H1 (cell line): Measurements from ENCODE around the gene EPM2A. TPM values are rescaled to one million over a fixed set of nuclear protein-coding genes. Genes with fewer than 3 reads are reported as not detected.

ENCODE experiments used
- ATF3 ChIP-seq: IDR thresholded peaks from 2 replicates; pipeline ENCODE4 v1.6.1; 2011; ENCODE audit warnings: low read depth, mild to moderate bottlenecking, low read length; ENCODE audit not compliant: insufficient read depth
- CBX5 ChIP-seq: fragments of 300-800, 300-1000 bp; sonication (generic); IDR thresholded peaks from 2 replicates; pipeline ENCODE4 v1.7.1; 2016; ENCODE audit warnings: antibody characterized with exemption, low read length, low read depth
- EZH2 ChIP-seq: fragments of 200-600 bp; sonication (generic); IDR thresholded peaks from 2 replicates; pipeline ENCODE4 v1.7.1; 2012; ENCODE audit warnings: low read depth, mild to moderate bottlenecking, moderate library complexity, low read length, inconsistent platforms; ENCODE audit not compliant: severe bottlenecking
- PHF8 ChIP-seq: fragments of 200-600 bp; sonication (generic); conservative IDR thresholded peaks from 2 replicates; pipeline ENCODE4 v1.7.1; 2012; ENCODE audit warnings: low read depth, mild to moderate bottlenecking, inconsistent platforms, low read length, moderate library complexity
- POLR2A ChIP-seq, 2 experiments: IDR thresholded peaks; 1 replicate in 1 of 2; 2 replicates in 1 of 2; pipeline ENCODE4 v1.6.1; 2011; ENCODE audit warnings: low read depth in 2 of 2, low read length in 2 of 2, mild to moderate bottlenecking in 2 of 2; ENCODE audit errors: control extremely low read depth in 1 of 2
- RBBP5 ChIP-seq: IDR thresholded peaks from 2 replicates; pipeline ENCODE4 v1.7.1; 2012; ENCODE audit warnings: low read depth, mild to moderate bottlenecking, inconsistent platforms, low read length, moderate library complexity, borderline replicate concordance
- SIN3A ChIP-seq, 2 experiments: IDR thresholded peaks in 1 of 2; conservative IDR thresholded peaks in 1 of 2; 2 replicates each; pipeline ENCODE4 v1.6.1; 2011 to 2012; ENCODE audit warnings: low read length in 2 of 2, improper control_type of control experiment in 1 of 2, low read depth in 1 of 2, mild to moderate bottlenecking in 1 of 2
- polyA plus RNA-seq, 7 experiments: library from polyadenylated mRNA; depleted of rRNA in 3 of 7; stranded (reverse) in 5 of 7; unstranded in 2 of 7; fragments of >200 nt in 5 of 7; fragments of 200-250 nt in 2 of 7; gene quantifications; 1 replicate in 5 of 7; 2 replicates in 1 of 7; 4 replicates in 1 of 7; pipeline versions ENCODE4 v1.2.1 to v1.2.3, GENCODE V29; 2011 to 2013; ENCODE audit warnings: missing spikeins in 2 of 7, mixed read lengths in 2 of 7
- small RNA-seq: library from polyadenylated mRNA; stranded (forward); fragments of <200 nt; extraction: miRNeasy Mini kit (QIAGEN cat#:217004); gene quantifications from one replicate; pipeline ENCODE3, GENCODE V24; 2013; ENCODE audit not compliant: insufficient read depth
- total RNA-seq: library from RNA; stranded (reverse); fragmentation: NEBNext Ultra II Directional; extraction: Animal tissue kit (Norgen Biotek cat#: 25700); gene quantifications from 2 replicates; pipeline ENCODE4 v1.2.1, GENCODE V29; 2021

EPM2A gene
- total and polyA plus RNA-seq, 2 of the 8 experiments (the other 6 are each of a cell fraction or from before 2014, with no cell fraction given): 2.3 to 6.2 TPM

GRCh38 chr6:145583753-145584152 lies 151.6 kb downstream of the EPM2A start (continued):
- TF ChIP-seq SIN3A (conservative IDR thresholded peaks at IDR 0.05 in 1 of 2, IDR thresholded peaks at IDR 0.05 in 1 of 2; ENCODE audit: low read depth in 1 of 2, low read length in 2 of 2): no peak
- TF ChIP-seq CBX5: no peak
- TF ChIP-seq EZH2: no peak
- no peak for TF ChIP-seq ATF3
- no peak for TF ChIP-seq POLR2A (IDR thresholded peaks at IDR 0.05; ENCODE audit: control extremely low read depth in 1 of 2, low read depth in 2 of 2, low read length in 2 of 2)
- no peak for TF ChIP-seq RBBP5
- TF ChIP-seq PHF8: no peak

Small RNA genes within 50 kb of the gene (small RNA-seq; reads per million reads assigned to genes)
- not detected for gene AL023806.2

Other genes starting within 250 kb of the EPM2A start
- gene FBXO30, start 79.3 kb upstream of the EPM2A start, total RNA-seq: 18.3 and 18.8 TPM in 2 replicates
- 2.5 and 3.9 TPM in 2 replicates for gene FBXO30, start 79.3 kb upstream of the EPM2A start, polyA plus RNA-seq (2011; rRNA removed)
- gene SHPRH, start 228.8 kb upstream of the EPM2A start, total RNA-seq: 25.6 and 27.0 TPM in 2 replicates
- 6.1 and 9.0 TPM in 2 replicates for gene SHPRH, start 228.8 kb upstream of the EPM2A start, polyA plus RNA-seq (2011; rRNA removed)